Activated CD8-positive, alpha-beta T cell treated with anti-CD3 and anti-CD28 coated beads for 36 hours (primary cell): ENCODE measurements around the gene UBE2E1. TPM values are rescaled to one million over a fixed set of nuclear protein-coding genes. Genes with fewer than 3 reads are reported as not detected.
"Not testable (repeated sequence)": the region's sequence is repeated elsewhere in the genome, so short reads cannot be mapped to it uniquely, and the experiment has no call there.

Experiments used
- ATAC-seq: fragments of 200-7000 bp; cut with Tn5 transposase; one replicate; pipeline ENCODE4 v1.10.0; 2021; ENCODE audit warnings: mild to moderate bottlenecking, moderate library complexity
- CTCF ChIA-PET: fragments of 350-600 bp; sonication (Branson Sonifier 250); formaldehyde crosslinking; loops from one replicate; lab custom pipeline; 2021; ENCODE audit warnings: antibody characterized with exemption; lab: Charles Lee
- POLR2A ChIA-PET: fragments of 350-600 bp; sonication (Branson Sonifier 250); formaldehyde crosslinking; loops from one replicate; lab custom pipeline; 2021; ENCODE audit warnings: antibody characterized with exemption; lab: Charles Lee
- DNase-seq: peaks from one replicate; pipeline ENCODE4 v3.0.0-alpha.2; 2020
- H3K27ac Mint-ChIP-seq: one replicate; pipeline ENCODE4 v1.8.0; 2021; ENCODE audit warnings: mild to moderate bottlenecking, mixed read lengths
- H3K27me3 Mint-ChIP-seq: one replicate; pipeline ENCODE4 v1.8.0; 2021; ENCODE audit warnings: mixed read lengths
- H3K36me3 Mint-ChIP-seq: one replicate; pipeline ENCODE4 v1.8.0; 2021; ENCODE audit warnings: low read depth, mixed read lengths
- H3K4me1 Mint-ChIP-seq: one replicate; pipeline ENCODE4 v1.8.0; 2021; ENCODE audit warnings: low read depth, mixed read lengths
- H3K4me3 Mint-ChIP-seq: one replicate; pipeline ENCODE4 v1.8.0; 2021; ENCODE audit warnings: mild to moderate bottlenecking, moderate library complexity, mixed read lengths
- H3K9me3 Mint-ChIP-seq: one replicate; pipeline ENCODE4 v1.8.0; 2021; ENCODE audit warnings: mixed read lengths
- intact Hi-C: fragments of 100-400 bp; cut with micrococcal nuclease; formaldehyde crosslinking; loops from one replicate; pipeline ENCODE4 v1.10.0; 2022
- total RNA-seq, 2 experiments: library from RNA; stranded (reverse); gene quantifications; one replicate each; pipeline ENCODE4 v1.2.3, GENCODE V29; 2021
- TF ChIP-seq, protein P1 (sequence below): fragments of 200-600 bp; IDR thresholded peaks from one replicate; pipeline ENCODE4 v1.8.0; 2022; ENCODE audit warnings: antibody characterized with exemption, mild to moderate bottlenecking

UBE2E1 gene
- total RNA-seq, 2 experiments from 2014 or later: 79.0 to 80.3 TPM

DNA sequence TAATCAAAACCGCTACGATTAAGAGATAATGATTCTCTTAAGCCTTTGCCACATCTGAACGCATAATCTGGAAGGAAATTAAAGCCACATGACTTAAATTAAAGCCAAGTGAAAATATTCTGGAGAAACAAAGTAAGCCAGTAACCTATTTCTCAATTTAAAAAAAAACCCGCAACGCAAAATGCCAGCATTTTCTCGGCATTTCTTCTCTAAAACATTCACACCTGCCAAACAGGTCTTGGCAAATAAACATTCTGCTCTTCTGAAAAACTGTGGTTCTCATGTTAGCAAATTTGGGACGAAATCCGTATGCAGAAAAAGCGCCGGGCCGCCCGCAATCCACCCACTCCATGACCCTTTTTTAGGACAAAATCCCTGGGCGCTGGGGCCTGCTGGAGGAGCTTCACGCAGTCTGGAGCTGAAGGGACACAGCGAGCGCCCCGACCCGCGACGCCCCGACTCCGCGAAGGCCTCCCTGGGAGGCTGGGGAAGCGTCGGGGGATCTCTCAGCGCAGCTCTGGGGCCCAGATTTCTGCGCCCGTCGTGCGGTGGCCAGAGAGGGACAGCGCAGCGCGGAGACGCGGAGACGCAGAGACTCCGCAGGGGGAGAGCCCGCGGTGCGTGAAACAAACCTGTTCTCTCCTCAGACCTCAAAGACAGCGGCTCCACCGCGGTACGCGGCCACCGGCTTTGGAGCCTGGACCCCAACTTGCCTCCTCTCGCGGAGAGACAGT, 110.6 kb downstream of the UBE2E1 start:
- ChIA-PET POLR2A (interaction anchor here (0.6 to 5.0 kb wide), 39 partner anchors 8 to 713 kb away, joined by 3 to 60 read pairs (median 4); partner anchors contain the start of genes NR1D2, UBE2E1 and UBE2E2), CTCF (interaction anchor here (0.7 to 1.2 kb wide), 4 partner anchors 9 to 28 kb away, joined by 3 read pairs; no protein-coding TSS in a partner anchor)
- peak; percentile 34 for ATAC-seq
- peak overlapping the region; percentile 99 for H3K27ac Mint-ChIP-seq
- H3K4me3 Mint-ChIP-seq: peak overlapping the region; percentile 99
- H3K9me3 Mint-ChIP-seq: no peaks in the 10 kb centered on the region
- peaks cover 2% of the 10 kb centered on the region for H3K27me3 Mint-ChIP-seq
- H3K4me1 Mint-ChIP-seq: peaks cover 38% of the 10 kb centered on the region
- intact Hi-C loops: loop anchor here (2.0 to 10.0 kb wide), 2 partner anchors 28 to 112 kb away; partner anchors contain the start of genes NR1D2 and UBE2E1
- TF ChIP-seq, protein P1, sequence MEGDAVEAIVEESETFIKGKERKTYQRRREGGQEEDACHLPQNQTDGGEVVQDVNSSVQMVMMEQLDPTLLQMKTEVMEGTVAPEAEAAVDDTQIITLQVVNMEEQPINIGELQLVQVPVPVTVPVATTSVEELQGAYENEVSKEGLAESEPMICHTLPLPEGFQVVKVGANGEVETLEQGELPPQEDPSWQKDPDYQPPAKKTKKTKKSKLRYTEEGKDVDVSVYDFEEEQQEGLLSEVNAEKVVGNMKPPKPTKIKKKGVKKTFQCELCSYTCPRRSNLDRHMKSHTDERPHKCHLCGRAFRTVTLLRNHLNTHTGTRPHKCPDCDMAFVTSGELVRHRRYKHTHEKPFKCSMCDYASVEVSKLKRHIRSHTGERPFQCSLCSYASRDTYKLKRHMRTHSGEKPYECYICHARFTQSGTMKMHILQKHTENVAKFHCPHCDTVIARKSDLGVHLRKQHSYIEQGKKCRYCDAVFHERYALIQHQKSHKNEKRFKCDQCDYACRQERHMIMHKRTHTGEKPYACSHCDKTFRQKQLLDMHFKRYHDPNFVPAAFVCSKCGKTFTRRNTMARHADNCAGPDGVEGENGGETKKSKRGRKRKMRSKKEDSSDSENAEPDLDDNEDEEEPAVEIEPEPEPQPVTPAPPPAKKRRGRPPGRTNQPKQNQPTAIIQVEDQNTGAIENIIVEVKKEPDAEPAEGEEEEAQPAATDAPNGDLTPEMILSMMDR: no peak
- DNase-seq: no peak
- H3K36me3 Mint-ChIP-seq: peaks cover 44% of the 10 kb centered on the region

DNA sequence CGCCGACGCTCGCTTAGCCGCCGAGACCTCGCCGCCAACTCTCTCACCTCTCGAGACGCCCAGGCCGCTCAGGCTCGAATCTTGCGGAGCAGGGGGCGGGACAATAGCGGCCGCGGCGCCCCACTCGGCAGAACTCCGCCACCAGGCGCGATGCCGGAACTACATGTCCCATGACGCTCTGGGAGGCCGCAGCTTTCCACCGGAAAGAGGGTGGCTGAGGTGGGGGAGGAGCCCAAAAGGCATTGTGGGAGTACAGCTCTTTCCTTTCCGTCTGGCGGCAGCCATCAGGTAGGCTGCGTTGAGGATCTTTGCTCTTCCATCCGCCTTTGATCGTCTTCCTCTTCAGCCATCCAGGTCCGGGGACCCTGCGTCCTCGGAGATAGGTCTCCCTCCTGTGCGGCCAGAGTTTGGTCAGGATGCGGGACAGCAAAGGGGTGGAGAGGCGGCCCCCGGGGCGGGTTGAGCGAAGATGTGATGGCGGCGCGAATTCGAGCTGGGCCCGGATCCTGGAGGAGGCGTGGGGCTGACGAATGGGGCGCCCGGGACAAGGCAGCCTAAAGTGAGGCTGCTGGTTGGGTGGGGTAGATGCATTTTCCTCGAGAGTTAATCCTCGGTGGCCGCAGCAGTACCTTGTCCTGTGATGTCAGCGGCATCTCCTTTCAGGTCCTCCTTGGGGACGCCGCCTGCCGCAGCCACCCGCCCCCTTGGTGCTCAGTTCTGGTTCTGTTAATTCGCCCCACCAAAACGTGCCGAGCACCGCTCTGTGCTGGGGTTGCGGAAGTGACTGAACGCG, 111.3 kb downstream of the UBE2E1 start, which contains the start of the genes NKIRAS1 and RPL15:
Gene NKIRAS1 (minus strand): TSS at position 105 of the 793 bp plus-strand sequence. CDS start 6,086 bp downstream, outside the sequence.
Gene RPL15 (plus strand): TSS at position 247 of the 793 bp plus-strand sequence. CDS start 728 bp downstream, outside the sequence.
- POLR2A ChIA-PET: interaction anchor here (0.6 to 5.0 kb wide), 41 partner anchors 8 to 714 kb away, joined by 3 to 60 read pairs (median 4); partner anchors contain the start of genes NR1D2, UBE2E1 and UBE2E2
- CTCF ChIA-PET: interaction anchor here (0.9 to 1.2 kb wide), 4 partner anchors 10 to 29 kb away, joined by 3 read pairs; no protein-coding TSS in a partner anchor
- ATAC-seq: peak; percentile 96
- H3K27me3 Mint-ChIP-seq: peaks cover 2% of the 10 kb centered on the region
- peaks cover 46% of the 10 kb centered on the region for H3K36me3 Mint-ChIP-seq
- peaks cover 38% of the 10 kb centered on the region for H3K4me1 Mint-ChIP-seq
- H3K4me3 Mint-ChIP-seq: peak within 1 kb of the TSS; percentile 99
- DNase-seq: peak; percentile 98
- H3K9me3 Mint-ChIP-seq: no peaks in the 10 kb centered on the region
- intact Hi-C loops: loop anchor here (2.0 to 10.0 kb wide), 2 partner anchors 28 to 112 kb away; partner anchors contain the start of genes NR1D2 and UBE2E1
- TF ChIP-seq, protein P1: peak; percentile 64
- H3K27ac Mint-ChIP-seq: peak within 1 kb of the TSS; percentile 99

GRCh38 chr3:23917679-23918303, 112.0 kb downstream of the UBE2E1 start:
- intact Hi-C loops: loop anchor here (2.0 to 10.0 kb wide), 2 partner anchors 27 to 113 kb away; partner anchors contain the start of genes NR1D2 and UBE2E1
- DNase-seq, ATAC-seq, H3K27me3 Mint-ChIP-seq, H3K9me3 Mint-ChIP-seq: not testable (repeated sequence)
- Mint-ChIP-seq H3K36me3 (peaks cover 46% of the 10 kb centered on the region), H3K4me1 (peaks cover 38% of the 10 kb centered on the region), H3K27ac (peak overlapping the region; percentile 99), H3K4me3 (peak overlapping the region; percentile 99)
- ChIA-PET CTCF (interaction anchor here (1.0 kb wide), 1 partner anchor 26 kb away, joined by 3 read pairs; no protein-coding TSS in a partner anchor), POLR2A (interaction anchor here (0.6 to 5.0 kb wide), 24 partner anchors 7 to 212 kb away, joined by 3 to 60 read pairs (median 6); partner anchors contain the start of genes NR1D2 and UBE2E1)

DNA sequence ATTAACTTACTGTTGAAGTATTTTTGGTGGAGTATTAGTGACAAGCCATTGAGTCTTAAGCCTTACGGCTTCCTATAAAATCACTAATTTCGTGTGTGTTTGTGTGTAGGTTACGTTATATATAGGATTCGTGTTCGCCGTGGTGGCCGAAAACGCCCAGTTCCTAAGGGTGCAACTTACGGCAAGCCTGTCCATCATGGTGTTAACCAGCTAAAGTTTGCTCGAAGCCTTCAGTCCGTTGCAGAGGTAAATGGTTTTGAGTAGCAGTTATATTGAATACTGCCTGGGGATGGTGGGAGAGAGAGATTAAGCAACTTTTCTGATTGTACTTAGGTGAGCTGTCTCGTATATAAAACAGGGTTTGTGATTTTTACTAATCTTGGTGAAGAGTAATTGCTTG, 112.6 kb downstream of the UBE2E1 start:
- Mint-ChIP-seq H3K27ac (peak overlapping the region; percentile 99), H3K36me3 (peaks cover 46% of the 10 kb centered on the region), H3K4me3 (peak overlapping the region; percentile 99), H3K4me1 (peaks cover 36% of the 10 kb centered on the region)
- intact Hi-C loops: loop anchor here (10.0 kb wide), 1 partner anchor 114 kb away; the partner anchor contains the start of gene UBE2E1
- ChIA-PET CTCF (interaction anchor here (1.0 kb wide), 1 partner anchor 27 kb away, joined by 3 read pairs; no protein-coding TSS in a partner anchor), POLR2A (interaction anchor here (0.6 to 5.0 kb wide), 13 partner anchors 11 to 124 kb away, joined by 3 to 60 read pairs (median 18); partner anchors contain the start of genes NR1D2 and UBE2E1)
- not testable (repeated sequence) for H3K27me3 Mint-ChIP-seq, H3K9me3 Mint-ChIP-seq, DNase-seq, ATAC-seq

DNA sequence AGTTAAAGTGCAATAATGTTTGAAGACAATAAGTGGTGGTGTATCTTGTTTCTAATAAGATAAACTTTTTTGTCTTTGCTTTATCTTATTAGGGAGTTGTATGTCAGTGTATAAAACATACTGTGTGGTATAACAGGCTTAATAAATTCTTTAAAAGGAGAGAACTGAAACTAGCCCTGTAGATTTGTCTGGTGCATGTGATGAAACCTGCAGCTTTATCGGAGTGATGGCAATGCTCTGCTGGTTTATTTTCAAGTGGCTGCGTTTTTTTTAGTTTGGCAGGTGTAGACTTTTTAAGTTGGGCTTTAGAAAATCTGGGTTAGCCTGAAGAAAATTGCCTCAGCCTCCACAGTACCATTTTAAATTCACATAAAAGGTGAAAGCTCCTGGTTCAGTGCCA, 113.9 kb downstream of the UBE2E1 start:
- peaks cover 2% of the 10 kb centered on the region for H3K27me3 Mint-ChIP-seq
- H3K4me1 Mint-ChIP-seq: peaks cover 31% of the 10 kb centered on the region
- POLR2A ChIA-PET: interaction anchor here (0.9 to 5.0 kb wide), 9 partner anchors 10 to 111 kb away, joined by 3 to 60 read pairs (median 20); partner anchors contain the start of genes NR1D2 and UBE2E1

More for the DNA sequence above, 113.9 kb downstream of the UBE2E1 start:
- no peak for DNase-seq
- peak overlapping the region; percentile 99 for H3K4me3 Mint-ChIP-seq
- CTCF ChIA-PET: no interaction called here
- TF ChIP-seq, protein P1: no peak
- H3K27ac Mint-ChIP-seq: peak overlapping the region; percentile 72
- no peaks in the 10 kb centered on the region for H3K9me3 Mint-ChIP-seq
- H3K36me3 Mint-ChIP-seq: peaks cover 46% of the 10 kb centered on the region
- intact Hi-C loops: loop anchor here (10.0 kb wide), 1 partner anchor 115 kb away; the partner anchor contains the start of gene UBE2E1
- no peak for ATAC-seq
